Astrocyte (in vitro differentiated cells and primary cell): ENCODE results near the gene COL11A2. TPM values are rescaled to one million over a fixed set of nuclear protein-coding genes. Genes with fewer than 3 reads are reported as not detected.

ENCODE experiments used
- DNase-seq: peaks from one replicate; pipeline ENCODE4 v3.0.0-alpha.2; 2010; ENCODE audit warnings: low read depth
- FAIRE-seq: peaks from 2 replicates; lab custom pipeline; 2011; peaks lifted over from hg19 to GRCh38; lab: Jason Lieb, UNC
- H2AFZ ChIP-seq: 2 replicates; pipeline ENCODE4 v1.6.0; 2012; ENCODE audit warnings: low read depth, low read length, inconsistent platforms
- H3K27ac ChIP-seq: 2 replicates; pipeline ENCODE4 v1.5.1; 2011; ENCODE audit warnings: low read depth, low read length, inconsistent platforms
- H3K27me3 ChIP-seq: 2 replicates; pipeline ENCODE4 v1.6.0; 2011; ENCODE audit warnings: low read length, inconsistent platforms; ENCODE audit not compliant: insufficient read depth
- H3K36me3 ChIP-seq: 2 replicates; pipeline ENCODE4 v1.5.1; 2011; ENCODE audit warnings: low read length, inconsistent platforms; ENCODE audit not compliant: insufficient read depth
- H3K4me1 ChIP-seq: 2 replicates; pipeline ENCODE4 v1.5.1; 2011; ENCODE audit warnings: low read length, inconsistent platforms; ENCODE audit not compliant: insufficient read depth
- H3K4me2 ChIP-seq: 2 replicates; pipeline ENCODE4 v1.6.0; 2012; ENCODE audit warnings: low read length, inconsistent platforms
- H3K4me3 ChIP-seq: 2 replicates; pipeline ENCODE4 v1.5.1; 2011; ENCODE audit warnings: low read depth, mild to moderate bottlenecking, low read length, inconsistent platforms; ENCODE audit not compliant: insufficient read depth
- H3K79me2 ChIP-seq: 2 replicates; pipeline ENCODE4 v1.6.0; 2012; ENCODE audit warnings: mild to moderate bottlenecking, low read length, inconsistent platforms; ENCODE audit not compliant: insufficient read depth
- H3K9ac ChIP-seq: 2 replicates; pipeline ENCODE4 v1.6.0; 2012; ENCODE audit warnings: mild to moderate bottlenecking, low read length, inconsistent platforms
- H3K9me3 ChIP-seq: 2 replicates; pipeline ENCODE4 v1.5.1; 2012; ENCODE audit warnings: low read depth, mild to moderate bottlenecking, low read length, inconsistent platforms; ENCODE audit not compliant: insufficient read depth
- H4K20me1 ChIP-seq: 2 replicates; pipeline ENCODE4 v1.6.0; 2012; ENCODE audit warnings: low read length, inconsistent platforms; ENCODE audit not compliant: insufficient read depth
- H3K27ac Mint-ChIP-seq: one replicate; pipeline ENCODE4 v1.8.0; 2021; ENCODE audit warnings: mild to moderate bottlenecking, mixed read lengths; ENCODE audit not compliant: unreplicated experiment
- H3K27me3 Mint-ChIP-seq: one replicate; pipeline ENCODE4 v1.8.0; 2021; ENCODE audit warnings: low read depth, mixed read lengths; ENCODE audit not compliant: unreplicated experiment
- H3K36me3 Mint-ChIP-seq: one replicate; pipeline ENCODE4 v1.8.0; 2021; ENCODE audit warnings: low read depth, mixed read lengths; ENCODE audit not compliant: unreplicated experiment
- H3K4me1 Mint-ChIP-seq: one replicate; pipeline ENCODE4 v1.8.0; 2021; ENCODE audit warnings: low read depth, mixed read lengths; ENCODE audit not compliant: unreplicated experiment
- H3K4me3 Mint-ChIP-seq: one replicate; pipeline ENCODE4 v1.8.0; 2021; ENCODE audit warnings: mild to moderate bottlenecking, moderate library complexity, mixed read lengths; ENCODE audit not compliant: unreplicated experiment
- H3K9me3 Mint-ChIP-seq: one replicate; pipeline ENCODE4 v1.8.0; 2021; ENCODE audit warnings: mild to moderate bottlenecking, mixed read lengths; ENCODE audit not compliant: unreplicated experiment
- CTCF ChIP-seq: IDR thresholded peaks from 2 replicates; pipeline ENCODE4 v1.5.1; 2011; ENCODE audit warnings: low read depth, mild to moderate bottlenecking, inconsistent platforms, low read length, moderate library complexity; ENCODE audit not compliant: insufficient read depth
- EZH2 ChIP-seq: IDR thresholded peaks from 2 replicates; pipeline ENCODE4 v1.6.1; 2012; ENCODE audit warnings: mild to moderate bottlenecking, low read length, inconsistent platforms; ENCODE audit not compliant: insufficient read depth
- total RNA-seq: library from RNA; stranded (reverse); gene quantifications from 2 replicates; pipeline ENCODE4 v1.2.1, GENCODE V29; 2021

COL11A2 gene
- total RNA-seq, 1 donor from 2014 or later: 1.3 TPM

DNA sequence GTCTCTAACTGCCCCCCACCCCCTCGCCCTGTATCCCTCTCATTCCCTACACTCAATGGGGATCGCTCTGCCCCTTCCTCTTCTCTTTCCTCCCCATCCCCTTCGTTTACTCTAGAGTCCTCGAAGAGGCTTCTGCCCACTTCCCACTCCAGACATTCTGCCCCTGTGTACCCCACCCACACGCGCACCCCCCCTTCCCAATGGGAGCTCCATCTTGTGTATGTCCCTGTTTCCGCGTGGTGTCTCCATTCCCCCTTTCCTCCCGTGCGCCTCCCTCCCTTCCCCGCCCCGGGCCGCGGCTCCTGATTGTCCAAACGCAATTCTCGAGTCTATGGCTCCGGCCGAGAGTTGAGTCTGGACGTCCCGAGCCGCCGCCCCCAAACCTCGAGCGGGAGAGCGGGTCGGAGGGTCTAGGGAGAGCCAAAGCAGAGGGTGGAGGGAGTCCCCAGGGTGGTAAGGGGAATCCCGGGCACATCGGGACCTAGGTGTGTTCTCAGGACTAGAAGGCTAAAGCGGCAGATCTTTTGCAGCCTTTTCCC, 15.4 kb upstream of the COL11A2 start:
- Histone ChIP-seq H3K4me3 (peak overlapping the region; percentile 80), H3K9ac (peak overlapping the region; percentile 99), H3K36me3 (peaks cover 27% of the 10 kb centered on the region), H3K27ac (peak overlapping the region; percentile 96), H2AFZ (peak overlapping the region; percentile 39), H3K27me3 (no peaks in the 10 kb centered on the region), H4K20me1 (peaks cover 30% of the 10 kb centered on the region), H3K79me2 (peaks cover 43% of the 10 kb centered on the region), H3K9me3 (no peaks in the 10 kb centered on the region), H3K4me1 (peaks cover 49% of the 10 kb centered on the region), H3K4me2 (peak overlapping the region; percentile 96)
- H3K27ac Mint-ChIP-seq: peak overlapping the region; percentile 97
- peaks cover 5% of the 10 kb centered on the region for H3K9me3 Mint-ChIP-seq
- FAIRE-seq: no peak
- TF ChIP-seq CTCF: no peak
- no peak for TF ChIP-seq EZH2
- peaks cover 1% of the 10 kb centered on the region for H3K27me3 Mint-ChIP-seq
- DNase-seq: no peak
- peak overlapping the region; percentile 89 for H3K4me3 Mint-ChIP-seq
- peaks cover 38% of the 10 kb centered on the region for H3K4me1 Mint-ChIP-seq
- H3K36me3 Mint-ChIP-seq: peaks cover 27% of the 10 kb centered on the region

- DNase-seq (no peak), FAIRE-seq (no peak)
- H3K4me1 Mint-ChIP-seq: peaks cover 42% of the 10 kb centered on the region
- H3K27me3 Mint-ChIP-seq: peaks cover 1% of the 10 kb centered on the region
- peak overlapping the region; percentile 96 for H3K27ac ChIP-seq
- TF ChIP-seq CTCF (no peak), EZH2 (no peak)
- H3K4me3 ChIP-seq: peak overlapping the region; percentile 80
- peak overlapping the region; percentile 96 for H3K4me2 ChIP-seq
- H3K9me3 Mint-ChIP-seq: peaks cover 5% of the 10 kb centered on the region
- H3K79me2 ChIP-seq: peaks cover 49% of the 10 kb centered on the region
- peaks cover 31% of the 10 kb centered on the region for H3K36me3 Mint-ChIP-seq
- H3K4me1 ChIP-seq: peaks cover 55% of the 10 kb centered on the region
- peak overlapping the region; percentile 99 for H3K4me3 Mint-ChIP-seq
- H3K27me3 ChIP-seq: no peaks in the 10 kb centered on the region
- H3K36me3 ChIP-seq: peaks cover 33% of the 10 kb centered on the region
- H4K20me1 ChIP-seq: peaks cover 36% of the 10 kb centered on the region
- H2AFZ ChIP-seq: no peak overlapping the region
- no peaks in the 10 kb centered on the region for H3K9me3 ChIP-seq
- peak overlapping the region; percentile 99 for H3K9ac ChIP-seq
- peak overlapping the region; percentile 97 for H3K27ac Mint-ChIP-seq
These were observed 14.7 kb upstream of the COL11A2 start for GRCh38 chr6:33206864-33207551.
